Measurements from ENCODE around the gene TUSC2.
A peak's percentile ranks its signal among the peaks of the same experiment; 100 is the strongest.

TUSC2 gene

GRCh38 chr3:50342813-50343633 lies 15.0 kb upstream of the TUSC2 start:
- Histone ChIP-seq H3K36me3 (ENCODE audit: control insufficient read depth in 2 of 2, insufficient read depth in 1 of 2, low read length in 2 of 2) (peaks cover 0 to 40% of the 10 kb centered on the region in 2 experiments; a peak in 1 of 3 replicates), H3K4me3 (ENCODE audit: low read depth, low read length) (no peak overlapping the region), H3K4me1 (ENCODE audit: control insufficient read depth, insufficient read depth, low read length) (peaks cover 4% of the 10 kb centered on the region; the same call in 1 of the 2 replicates), H3K27ac (ENCODE audit: extremely low read depth, low read depth, low read length) (no peak overlapping the region), H3K9me3 (ENCODE audit: control insufficient read depth, insufficient read depth, low read depth, low read length) (no peaks in the 10 kb centered on the region)
- ChIA-PET CTCF (interaction anchor here (1.0 kb wide), 1 partner anchor 199 kb away, joined by 3 read pairs; no protein-coding TSS in a partner anchor), POLR2A (no interaction called here)
- TF ChIP-seq ZFP69B (tag by site-specific recombination; IDR thresholded peaks at IDR 0.05) (no peak), GLIS1 (tag by site-specific recombination; IDR thresholded peaks at IDR 0.05) (0 out of 2 replicates have a peak, but pooled peaks have one; percentile 16)

- POLR2A ChIA-PET, result no interaction called here
- Histone ChIP-seq H3K4me1 (ENCODE audit: control insufficient read depth, insufficient read depth, low read length) (peaks cover 2% of the 10 kb centered on the region; the same call in 1 of the 2 replicates), H3K27ac (ENCODE audit: extremely low read depth, low read depth, low read length) (no peak overlapping the region), H3K4me3 (ENCODE audit: low read depth, low read length) (no peak overlapping the region), H3K9me3 (ENCODE audit: control insufficient read depth, insufficient read depth, low read depth, low read length) (no peaks in the 10 kb centered on the region), H3K36me3 (ENCODE audit: control insufficient read depth in 2 of 2, insufficient read depth in 1 of 2, low read length in 2 of 2) (peaks cover 0 to 32% of the 10 kb centered on the region in 2 experiments; a peak in 1 of 3 replicates)
- TF ChIP-seq ELK4 (IDR thresholded peaks at IDR 0.05; ENCODE audit: borderline replicate concordance, low read depth, low read length) (no peak), GLI2 (tag by site-specific recombination; IDR thresholded peaks at IDR 0.05; ENCODE audit: borderline replicate concordance, low read depth) (no peak), ZFP69B (tag by site-specific recombination; IDR thresholded peaks at IDR 0.05) (no peak), ZNF311 (tag by site-specific recombination; IDR thresholded peaks at IDR 0.05; ENCODE audit: borderline replicate concordance) (no peak), ZNF670 (tag by site-specific recombination; IDR thresholded peaks at IDR 0.05; ENCODE audit: low read depth) (no peak)
- CTCF ChIA-PET, result no interaction called here
Observed at GRCh38 chr3:50341996-50342650, 14.1 kb upstream of the TUSC2 start.

DNA sequence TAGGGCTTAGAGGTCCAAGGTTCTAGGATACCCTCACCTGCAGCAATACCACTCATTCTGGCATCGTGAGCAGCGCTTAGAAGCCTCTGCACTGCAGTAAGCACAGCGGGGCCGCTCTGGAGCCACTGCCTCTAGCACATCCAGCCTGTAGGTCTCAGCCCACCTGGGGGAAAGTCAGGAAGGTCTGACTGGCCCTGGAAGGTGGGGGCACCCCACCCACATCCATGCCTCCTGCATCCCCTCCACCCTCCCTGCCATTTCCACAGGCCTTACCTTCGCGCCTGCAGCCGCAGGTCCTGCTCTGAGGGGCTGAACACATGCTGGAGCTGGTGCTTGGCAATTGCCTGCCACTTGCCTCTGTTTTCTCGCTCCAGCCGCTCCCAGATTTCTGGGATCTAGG lies 13.5 kb upstream of the TUSC2 start:
- Histone ChIP-seq H3K4me3 (ENCODE audit: low read depth, low read length) (no peak overlapping the region), H3K27ac (ENCODE audit: extremely low read depth, low read depth, low read length) (no peak overlapping the region), H3K9me3 (ENCODE audit: control insufficient read depth, insufficient read depth, low read depth, low read length) (no peaks in the 10 kb centered on the region), H3K36me3 (ENCODE audit: control insufficient read depth in 2 of 2, insufficient read depth in 1 of 2, low read length in 2 of 2) (peaks cover 0 to 30% of the 10 kb centered on the region in 2 experiments; a peak in 1 of 3 replicates), H3K4me1 (ENCODE audit: control insufficient read depth, insufficient read depth, low read length) (peaks cover 2% of the 10 kb centered on the region; the same call in 1 of the 2 replicates)
- ChIA-PET CTCF (no interaction called here), POLR2A (no interaction called here)
- TF ChIP-seq ZNF404 (tag by site-specific recombination; IDR thresholded peaks at IDR 0.05) (no peak), ZNF768 (tag by site-specific recombination; IDR thresholded peaks at IDR 0.05) (no peak), ZFP37 (tag by site-specific recombination; IDR thresholded peaks at IDR 0.05) (no peak), ZNF114 (tag by site-specific recombination; IDR thresholded peaks at IDR 0.05) (no peak), RBAK (tag by site-specific recombination; IDR thresholded peaks at IDR 0.05) (no peak), TRIM28 (IDR thresholded peaks at IDR 0.05; ENCODE audit: borderline replicate concordance, low read length) (no peak), PRDM1 (tag by site-specific recombination; IDR thresholded peaks at IDR 0.05) (no peak)
- TF ChIP-seq, protein P1, sequence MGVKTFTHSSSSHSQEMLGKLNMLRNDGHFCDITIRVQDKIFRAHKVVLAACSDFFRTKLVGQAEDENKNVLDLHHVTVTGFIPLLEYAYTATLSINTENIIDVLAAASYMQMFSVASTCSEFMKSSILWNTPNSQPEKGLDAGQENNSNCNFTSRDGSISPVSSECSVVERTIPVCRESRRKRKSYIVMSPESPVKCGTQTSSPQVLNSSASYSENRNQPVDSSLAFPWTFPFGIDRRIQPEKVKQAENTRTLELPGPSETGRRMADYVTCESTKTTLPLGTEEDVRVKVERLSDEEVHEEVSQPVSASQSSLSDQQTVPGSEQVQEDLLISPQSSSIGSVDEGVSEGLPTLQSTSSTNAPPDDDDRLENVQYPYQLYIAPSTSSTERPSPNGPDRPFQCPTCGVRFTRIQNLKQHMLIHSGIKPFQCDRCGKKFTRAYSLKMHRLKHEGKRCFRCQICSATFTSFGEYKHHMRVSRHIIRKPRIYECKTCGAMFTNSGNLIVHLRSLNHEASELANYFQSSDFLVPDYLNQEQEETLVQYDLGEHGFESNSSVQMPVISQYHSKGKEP (tag by site-specific recombination; IDR thresholded peaks at IDR 0.05), result no peak
